Neural cell (in vitro differentiated cells): ENCODE data around the gene BRIP1. TPM values are rescaled to one million over a fixed set of nuclear protein-coding genes. Genes with fewer than 3 reads are reported as not detected.

ENCODE experiments used
- H2AFZ ChIP-seq: fragments of 200-600, 300-800 bp; sonication (generic), shearing (Covaris generic); 2 replicates; pipeline ENCODE4 v1.6.0; 2014; ENCODE audit warnings: low read depth, mild to moderate bottlenecking, antibody characterized with exemption, low read length, moderate library complexity
- H3F3A ChIP-seq: fragments of 200-600 bp; shearing (Covaris generic); 2 replicates; pipeline ENCODE4 v1.6.1; 2016; ENCODE audit warnings: mild to moderate bottlenecking, moderate library complexity, mixed read lengths, antibody characterized with exemption, low read length; ENCODE audit not compliant: insufficient read depth, poor library complexity, severe bottlenecking
- H3K27ac ChIP-seq: fragments of 200-600, 300-800 bp; sonication (generic), shearing (Covaris generic); 2 replicates; pipeline ENCODE4 v1.5.1; 2014; ENCODE audit warnings: mild to moderate bottlenecking, low read length, moderate library complexity
- H3K27me3 ChIP-seq: fragments of 300-800, 200-600 bp; sonication (generic), shearing (Covaris generic); 2 replicates; pipeline ENCODE4 v1.6.0; 2014; ENCODE audit warnings: mild to moderate bottlenecking, low read depth, low read length, moderate library complexity; ENCODE audit not compliant: insufficient read depth
- H3K36me3 ChIP-seq: fragments of 300-800, 200-600 bp; sonication (generic), shearing (Covaris generic); 2 replicates; pipeline ENCODE4 v1.5.1; 2014; ENCODE audit warnings: mild to moderate bottlenecking, antibody characterized with exemption, low read length, moderate library complexity; ENCODE audit not compliant: insufficient read depth
- H3K4me2 ChIP-seq: fragments of 300-800, 200-600 bp; sonication (generic), shearing (Covaris generic); 2 replicates; pipeline ENCODE4 v1.6.0; 2014; ENCODE audit warnings: mild to moderate bottlenecking, low read length
- H3K4me3 ChIP-seq: fragments of 300-800, 200-600 bp; sonication (generic), shearing (Covaris generic); 2 replicates; pipeline ENCODE4 v1.5.1; 2014; ENCODE audit warnings: mild to moderate bottlenecking, low read length, moderate library complexity
- H3K79me2 ChIP-seq: fragments of 200-600 bp; shearing (Covaris generic); replicated peaks from 2 replicates; pipeline ENCODE4 v1.6.0; 2014; ENCODE audit warnings: mild to moderate bottlenecking, low read length, moderate library complexity; ENCODE audit not compliant: insufficient read depth
- H3K9ac ChIP-seq: fragments of 300-800, 200-600 bp; sonication (generic), shearing (Covaris generic); 2 replicates; pipeline ENCODE4 v1.6.1; 2016; ENCODE audit warnings: mild to moderate bottlenecking, low read length, mixed read lengths
- H3K9me2 ChIP-seq: fragments of 200-600 bp; shearing (Covaris generic); 2 replicates; pipeline ENCODE4 v1.6.1; 2016; ENCODE audit warnings: mild to moderate bottlenecking, low read length, mixed read lengths; ENCODE audit not compliant: insufficient read depth
- H3K9me3 ChIP-seq: fragments of 200-600, 300-800 bp; sonication (generic), shearing (Covaris generic); 2 replicates; pipeline ENCODE4 v1.6.1; 2016; ENCODE audit warnings: mild to moderate bottlenecking, mixed run types, low read length, moderate library complexity, mixed read lengths
- H4K20me1 ChIP-seq: fragments of 200-600 bp; shearing (Covaris generic); 2 replicates; pipeline ENCODE4 v1.6.1; 2016; ENCODE audit warnings: mild to moderate bottlenecking, mixed run types; ENCODE audit not compliant: insufficient read depth
- CTCF ChIP-seq: fragments of 450-650 bp; IDR thresholded peaks from 2 replicates; pipeline ENCODE4 v1.5.1; 2014; ENCODE audit warnings: antibody characterized with exemption, mild to moderate bottlenecking, moderate library complexity; ENCODE audit not compliant: poor library complexity, severe bottlenecking
- EP300 ChIP-seq: fragments of 450-650 bp; conservative IDR thresholded peaks from 2 replicates; pipeline ENCODE4 v1.6.1; 2014; ENCODE audit warnings: antibody characterized with exemption, mild to moderate bottlenecking, moderate library complexity; ENCODE audit not compliant: poor library complexity, severe bottlenecking
- EZH2 ChIP-seq: fragments of 200-600, 300-800 bp; shearing (Covaris generic), sonication (generic); IDR thresholded peaks from 2 replicates; pipeline ENCODE4 v1.6.1; 2014; ENCODE audit warnings: antibody characterized with exemption, low read length, borderline replicate concordance, mild to moderate bottlenecking; ENCODE audit not compliant: insufficient read depth, poor library complexity, severe bottlenecking
- MXI1 ChIP-seq: fragments of 450-650 bp; conservative IDR thresholded peaks from 2 replicates; pipeline ENCODE4 v1.6.1; 2014; ENCODE audit warnings: antibody characterized with exemption, mild to moderate bottlenecking; ENCODE audit not compliant: poor library complexity, severe bottlenecking
- POLR2AphosphoS5 ChIP-seq: IDR thresholded peaks from 2 replicates; pipeline ENCODE4 v1.6.1; 2012
- RAD21 ChIP-seq: fragments of 450-650 bp; conservative IDR thresholded peaks from 2 replicates; pipeline ENCODE4 v1.6.1; 2014; ENCODE audit warnings: antibody characterized with exemption, mild to moderate bottlenecking, moderate library complexity
- REST ChIP-seq: IDR thresholded peaks from 2 replicates; pipeline ENCODE4 v1.6.1; 2012; ENCODE audit warnings: borderline replicate concordance
- SMC3 ChIP-seq: fragments of 450-650 bp; conservative IDR thresholded peaks from 2 replicates; pipeline ENCODE4 v1.6.1; 2014; ENCODE audit warnings: antibody characterized with exemption, mild to moderate bottlenecking, moderate library complexity; ENCODE audit not compliant: poor library complexity
- TAF1 ChIP-seq: IDR thresholded peaks from 2 replicates; pipeline ENCODE4 v1.6.1; 2012; ENCODE audit warnings: low read depth
- polyA plus RNA-seq: library from polyadenylated mRNA; depleted of rRNA; stranded (reverse); fragments of >200 nt; gene quantifications from 2 replicates; pipeline ENCODE4 v1.2.3, GENCODE V29; 2014

BRIP1 gene
- polyA plus RNA-seq, 1 donor from 2014 or later: 0.47 TPM

GRCh38 chr17:61839300-61839786 is 24.0 kb downstream of the BRIP1 start:
- no peak for TF ChIP-seq MXI1
- no peak for TF ChIP-seq CTCF
- TF ChIP-seq EZH2: no peak
- TF ChIP-seq REST: no peak
- TF ChIP-seq EP300: no peak
- TF ChIP-seq SMC3: no peak
- TF ChIP-seq TAF1: no peak
- TF ChIP-seq POLR2AphosphoS5: no peak
- TF ChIP-seq RAD21: no peak
- H3K27me3 ChIP-seq: no peaks in the 10 kb centered on the region
- H4K20me1 ChIP-seq: no peaks in the 10 kb centered on the region
- no peaks in the 10 kb centered on the region for H3K9me2 ChIP-seq
- no peak overlapping the region for H2AFZ ChIP-seq
- H3K4me3 ChIP-seq: no peak overlapping the region
- no peaks in the 10 kb centered on the region for H3F3A ChIP-seq
- H3K79me2 ChIP-seq: no peaks in the 10 kb centered on the region
- no peaks in the 10 kb centered on the region for H3K36me3 ChIP-seq
- no peak overlapping the region for H3K27ac ChIP-seq
- no peak overlapping the region for H3K4me2 ChIP-seq
- no peaks in the 10 kb centered on the region for H3K9me3 ChIP-seq
- no peak overlapping the region for H3K9ac ChIP-seq

DNA sequence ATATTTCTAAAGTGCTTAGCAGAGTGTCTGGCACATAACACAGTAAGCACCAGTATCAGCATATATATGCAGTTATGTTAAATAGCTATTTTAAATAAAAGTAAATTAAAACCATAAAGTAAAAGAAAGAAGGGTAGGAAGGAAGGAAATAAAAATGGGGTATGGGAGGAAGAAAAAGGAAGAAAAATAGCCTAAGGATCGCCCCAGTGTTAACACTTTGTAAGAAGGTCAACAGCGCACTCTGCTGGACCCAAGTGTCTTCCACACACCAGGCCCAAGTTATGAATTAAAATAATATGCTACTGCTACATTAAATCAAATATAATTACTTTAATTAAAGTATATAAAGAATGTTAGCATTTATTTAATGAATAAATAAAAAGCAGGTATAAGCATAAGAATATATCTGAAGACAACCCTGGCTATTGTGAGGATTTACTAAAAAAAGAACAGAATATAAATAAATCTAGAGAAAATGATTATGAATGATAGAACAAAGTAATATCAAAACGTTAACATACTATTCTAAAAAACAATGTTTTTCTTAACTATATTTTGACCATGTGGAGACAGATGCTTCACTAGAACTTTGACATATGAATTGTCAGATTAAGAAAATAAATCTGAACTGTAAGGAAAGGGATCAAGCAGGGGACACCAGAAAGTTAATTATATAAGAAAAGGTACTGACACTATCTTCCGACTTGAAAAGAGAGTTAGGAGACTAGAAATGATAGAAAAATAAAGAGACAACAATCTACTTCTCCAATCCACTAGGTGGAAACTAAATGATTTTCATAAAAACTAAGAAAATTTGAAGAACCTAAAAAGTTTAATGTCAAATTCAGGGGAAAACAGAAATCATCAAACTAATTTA is 25.9 kb downstream of the BRIP1 start:
- no peak for TF ChIP-seq POLR2AphosphoS5
- TF ChIP-seq CTCF: peak; percentile 81
- no peak for TF ChIP-seq MXI1
- TF ChIP-seq RAD21: peak; percentile 88
- peak; percentile 91 for TF ChIP-seq SMC3
- no peak for TF ChIP-seq REST
- Histone ChIP-seq H2AFZ (no peak overlapping the region), H3K9me3 (no peaks in the 10 kb centered on the region), H3K4me3 (no peak overlapping the region), H3K27ac (no peak overlapping the region), H3K27me3 (no peaks in the 10 kb centered on the region), H3K36me3 (no peaks in the 10 kb centered on the region), H4K20me1 (no peaks in the 10 kb centered on the region), H3K4me2 (no peak overlapping the region), H3F3A (no peaks in the 10 kb centered on the region), H3K79me2 (no peaks in the 10 kb centered on the region), H3K9me2 (no peaks in the 10 kb centered on the region), H3K9ac (no peak overlapping the region)
